HTERT RPE-1 (cell line): Measurements from ENCODE around the gene SRRM2.
"Not testable (repeated sequence)": the region's sequence is repeated elsewhere in the genome, so short reads cannot be mapped to it uniquely, and the experiment has no call there.

Experiments used
- in situ Hi-C: fragments of 300-500 bp; cut with MboI; formaldehyde crosslinking; loops from 4 replicates; pipeline ENCODE4 v1.14.3; 2020; ENCODE audit warnings: low sequenced_read_pairs

SRRM2 gene

DNA sequence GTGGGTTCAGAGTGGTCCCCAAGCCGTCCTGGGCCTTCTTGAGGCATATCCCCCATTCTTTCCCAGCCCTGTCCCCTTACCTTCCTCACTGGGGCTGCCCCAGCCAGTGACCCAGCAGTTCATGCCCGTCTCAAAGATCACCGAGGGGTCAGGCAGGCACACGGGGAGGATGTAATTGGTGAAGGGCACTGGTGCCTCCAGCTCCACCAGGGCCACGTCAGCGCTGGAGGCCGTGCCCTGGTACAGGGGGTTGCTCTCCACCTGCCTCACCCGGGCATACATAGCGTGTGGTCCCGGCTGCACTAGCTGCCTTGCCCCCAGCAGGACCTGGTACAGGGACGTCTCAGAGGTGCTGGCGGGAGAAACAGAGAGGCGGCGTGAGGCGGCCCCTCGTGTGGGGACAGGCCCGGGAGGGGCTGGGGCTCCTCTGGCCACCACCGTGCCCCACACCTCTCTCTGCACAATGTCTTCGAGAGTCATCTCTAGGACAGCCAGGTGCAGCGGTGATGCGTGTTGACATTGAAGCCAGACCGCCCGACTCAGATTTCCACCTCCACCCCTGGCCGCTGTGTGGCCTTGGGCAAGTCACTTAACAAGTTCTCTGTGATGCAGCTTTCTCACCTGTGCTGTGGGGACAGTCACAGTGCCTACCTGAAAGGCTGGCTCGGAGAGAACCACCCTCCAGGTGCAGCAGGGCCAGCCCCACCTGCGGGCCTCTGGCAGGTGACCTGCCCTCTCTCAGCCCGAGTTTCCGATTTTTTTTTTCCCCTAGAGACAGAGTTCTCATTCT is 38.3 kb upstream of the SRRM2 start:
- in situ Hi-C loops, result no loop called here

DNA sequence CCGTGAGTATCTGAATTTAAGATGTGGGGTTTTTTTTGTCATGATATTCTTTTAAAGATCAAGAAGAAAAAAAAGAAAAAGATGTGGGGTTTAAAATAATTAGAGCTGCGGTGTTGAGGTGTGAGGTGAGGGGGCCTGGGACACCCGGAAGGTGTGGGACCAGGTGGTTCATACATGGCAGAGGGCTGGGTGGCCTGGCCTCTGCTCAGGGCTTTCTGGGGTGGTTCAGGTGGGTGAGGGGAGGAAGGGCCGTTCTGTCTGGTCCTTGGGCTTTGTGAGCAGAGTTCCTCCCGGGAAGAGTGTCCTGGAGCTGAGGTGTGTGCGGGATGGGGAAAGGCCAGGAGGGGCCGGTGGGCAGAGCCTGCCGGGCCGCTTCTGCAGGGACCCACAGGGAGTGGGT is 37.4 kb upstream of the SRRM2 start:
- in situ Hi-C loops, result no loop called here

DNA sequence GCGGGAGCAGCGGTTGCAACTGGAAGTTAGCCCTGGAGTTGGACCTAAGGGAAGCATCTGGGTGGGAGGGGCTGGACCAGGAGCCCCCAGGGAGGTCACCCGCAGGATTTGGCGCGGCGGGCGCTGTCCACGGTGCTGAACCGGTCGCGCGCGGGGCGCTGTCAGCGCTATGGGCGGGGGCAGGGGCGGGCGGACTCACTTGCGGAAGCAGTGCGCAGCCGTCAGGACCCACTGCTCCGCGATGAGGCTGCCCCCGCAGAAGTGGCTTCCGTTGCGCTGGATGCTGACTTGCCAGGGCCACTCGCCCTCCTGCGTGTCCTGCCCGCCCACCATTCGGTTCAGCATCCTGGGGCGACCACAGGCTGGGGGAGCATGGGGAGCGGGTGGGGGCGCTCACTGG is 36.9 kb upstream of the SRRM2 start:
- in situ Hi-C loops, result no loop called here

DNA sequence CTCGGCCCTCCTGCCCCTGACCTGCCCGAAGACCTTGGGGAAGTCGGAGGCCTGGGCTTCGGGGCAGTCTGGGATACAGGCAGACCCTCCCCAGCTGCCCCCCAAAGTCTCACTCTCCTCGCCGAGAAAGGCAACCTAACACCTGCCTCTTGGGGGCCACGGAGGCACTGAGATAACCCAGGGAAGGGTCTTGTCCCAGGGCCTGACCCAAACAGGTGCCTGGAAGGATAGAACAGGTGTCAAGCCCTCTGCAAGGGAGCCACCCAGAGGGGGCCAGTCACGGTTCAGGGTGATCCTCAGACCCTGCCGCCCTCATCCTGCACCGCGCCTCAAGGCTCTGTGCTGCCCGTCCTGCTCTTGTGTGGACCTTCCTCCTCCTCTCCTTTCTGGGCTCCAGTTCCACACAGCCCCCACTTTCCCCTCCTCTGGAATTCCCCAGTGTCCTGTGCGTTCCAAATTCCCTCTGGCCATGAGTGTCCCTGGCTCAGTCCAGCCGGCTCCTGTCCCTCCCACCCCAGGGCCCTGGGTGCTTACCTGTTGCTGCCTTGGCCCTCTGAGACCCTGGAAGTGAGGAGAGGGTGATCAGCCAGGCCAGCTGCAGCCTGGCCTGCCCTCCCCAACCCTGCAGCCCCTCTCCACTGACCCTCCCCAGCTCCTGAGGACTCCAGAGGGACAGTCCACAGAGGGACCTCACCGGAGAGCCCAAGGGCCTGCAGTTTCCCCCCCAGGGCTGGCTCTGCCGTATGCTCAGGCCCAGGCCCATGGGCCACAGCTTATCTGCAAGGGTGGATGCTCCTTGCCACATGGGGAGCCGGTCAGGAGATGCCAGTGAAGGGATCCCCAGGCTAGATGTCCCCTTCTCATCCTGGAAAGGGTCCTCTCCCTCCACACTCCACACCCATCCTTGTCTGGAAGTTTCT is 36.2 kb upstream of the SRRM2 start:
- in situ Hi-C loops, result no loop called here

DNA sequence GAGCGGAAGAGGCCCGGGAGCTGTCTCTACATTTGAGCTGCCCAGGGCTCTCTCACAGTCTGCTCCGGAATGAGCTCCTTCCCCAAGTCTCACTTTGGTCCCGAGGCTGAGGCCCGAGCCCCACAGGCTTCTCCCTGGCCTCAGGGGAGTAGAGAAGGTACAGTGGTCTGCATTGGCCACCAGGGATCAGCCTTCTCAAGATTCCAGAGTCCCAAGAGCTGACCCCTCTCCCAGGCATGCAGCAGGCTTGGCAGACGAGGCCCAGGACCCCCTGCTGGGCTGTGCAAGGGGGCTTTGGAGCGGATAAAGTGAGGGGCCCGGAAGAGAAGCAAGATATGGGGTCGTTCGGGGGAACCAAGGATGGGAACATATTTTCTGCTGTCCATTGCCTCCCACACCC is 35.5 kb upstream of the SRRM2 start:
- in situ Hi-C loops, result no loop called here

DNA sequence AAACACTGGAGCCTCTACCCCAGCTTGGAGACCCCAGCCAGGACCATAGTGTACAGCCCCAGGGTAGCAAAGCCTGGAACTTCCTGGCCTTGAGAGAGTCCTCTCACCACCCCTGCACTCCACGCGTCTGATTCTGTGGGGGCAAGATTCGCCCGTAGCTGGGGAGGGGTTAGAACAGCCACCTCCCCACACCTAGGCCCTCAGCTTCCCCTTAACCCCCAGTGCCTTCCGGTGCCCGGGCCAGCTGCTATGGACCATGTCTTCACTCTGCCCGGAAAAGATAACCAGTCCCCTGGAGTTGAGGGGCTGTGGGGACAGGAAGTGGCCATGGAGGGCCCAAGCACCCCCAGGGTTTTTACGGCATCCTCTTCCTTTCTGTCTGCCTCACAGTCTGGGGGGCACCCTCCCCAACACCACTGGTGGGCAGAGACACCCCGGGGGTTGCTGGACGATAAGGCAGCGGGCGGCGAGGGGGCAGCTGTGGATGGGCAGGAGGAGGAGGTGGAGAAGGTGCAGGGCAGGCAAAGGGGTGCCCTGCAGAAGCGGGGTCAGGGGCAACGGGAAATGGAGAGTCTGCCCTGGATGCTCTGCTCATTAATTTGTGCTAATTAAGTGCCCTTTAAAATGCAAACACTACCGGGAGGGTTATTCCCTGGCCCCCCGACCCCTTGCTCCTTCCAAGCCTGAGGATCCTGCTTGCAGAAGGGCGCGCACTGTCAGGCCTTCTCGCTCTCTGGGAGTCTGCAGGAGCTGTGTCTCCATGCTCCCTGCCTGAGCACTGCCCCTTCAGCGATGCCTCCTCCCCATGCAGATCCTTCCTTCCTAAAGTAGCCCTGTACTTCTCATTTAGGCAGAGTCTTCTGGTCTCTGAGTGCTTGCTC is 34.8 kb upstream of the SRRM2 start:
- in situ Hi-C loops, result no loop called here

DNA sequence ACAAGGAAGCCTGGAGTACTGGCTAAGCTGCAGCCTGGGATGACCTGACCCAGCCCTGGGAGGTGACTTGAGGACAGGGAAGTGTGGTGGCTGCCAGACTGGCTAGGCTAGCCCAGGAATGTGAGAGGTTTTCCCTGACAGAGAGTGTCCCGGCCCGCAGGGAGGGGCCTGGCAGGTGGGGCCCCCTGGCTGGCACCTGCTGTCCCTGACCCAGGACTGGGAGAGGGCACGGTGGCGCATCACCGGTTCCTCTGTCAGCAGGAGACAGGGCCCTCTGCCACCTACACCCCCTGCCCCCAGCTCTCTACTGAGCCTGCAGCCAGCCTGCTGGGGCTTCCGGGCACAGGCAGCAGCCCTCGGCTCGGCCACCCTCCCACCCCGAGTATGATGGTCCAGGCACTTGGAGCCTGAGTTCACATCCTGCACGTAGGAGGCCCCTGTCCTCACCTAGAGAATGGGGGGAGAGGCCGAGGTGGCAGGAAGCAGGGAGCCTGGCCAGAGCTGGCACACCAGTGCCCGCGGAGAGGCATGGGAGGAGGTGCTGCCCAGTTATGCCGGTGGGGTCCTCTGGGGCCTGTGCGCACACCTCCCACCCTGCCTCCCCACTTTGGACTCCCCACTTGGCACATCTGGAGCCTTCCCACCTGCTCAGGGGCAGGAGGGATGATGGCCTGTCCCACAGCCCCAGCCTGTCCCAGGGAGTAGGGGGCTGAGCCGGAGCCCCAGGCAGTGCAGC is 32.9 kb upstream of the SRRM2 start:
- in situ Hi-C loops, result no loop called here

DNA sequence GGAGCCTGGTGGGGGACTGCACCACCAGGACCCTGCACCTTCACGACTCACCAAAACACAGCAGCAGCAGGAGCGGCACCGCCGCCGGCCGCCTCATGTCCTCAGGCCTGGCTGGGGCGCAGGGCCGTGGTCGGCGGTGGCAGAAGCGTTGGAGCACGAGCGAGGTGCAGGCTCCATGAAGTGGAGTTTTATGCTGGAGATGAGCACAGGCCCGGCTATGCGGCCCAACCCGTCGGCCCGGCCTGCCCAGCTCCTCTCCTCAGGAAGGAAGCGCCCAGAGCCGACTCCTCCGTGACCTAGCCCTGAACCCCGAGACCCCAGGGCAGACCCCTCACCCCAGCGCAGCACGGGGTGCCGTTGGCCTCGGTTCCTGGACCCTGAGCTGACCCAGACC is 32.4 kb upstream of the SRRM2 start, which contains the start of gene PRSS27:
Gene PRSS27, minus strand, starts transcription at position 161 of the 394 bp plus-strand sequence. Its CDS starts 64 bp downstream, at position 97.
- in situ Hi-C loops, result no loop called here

DNA sequence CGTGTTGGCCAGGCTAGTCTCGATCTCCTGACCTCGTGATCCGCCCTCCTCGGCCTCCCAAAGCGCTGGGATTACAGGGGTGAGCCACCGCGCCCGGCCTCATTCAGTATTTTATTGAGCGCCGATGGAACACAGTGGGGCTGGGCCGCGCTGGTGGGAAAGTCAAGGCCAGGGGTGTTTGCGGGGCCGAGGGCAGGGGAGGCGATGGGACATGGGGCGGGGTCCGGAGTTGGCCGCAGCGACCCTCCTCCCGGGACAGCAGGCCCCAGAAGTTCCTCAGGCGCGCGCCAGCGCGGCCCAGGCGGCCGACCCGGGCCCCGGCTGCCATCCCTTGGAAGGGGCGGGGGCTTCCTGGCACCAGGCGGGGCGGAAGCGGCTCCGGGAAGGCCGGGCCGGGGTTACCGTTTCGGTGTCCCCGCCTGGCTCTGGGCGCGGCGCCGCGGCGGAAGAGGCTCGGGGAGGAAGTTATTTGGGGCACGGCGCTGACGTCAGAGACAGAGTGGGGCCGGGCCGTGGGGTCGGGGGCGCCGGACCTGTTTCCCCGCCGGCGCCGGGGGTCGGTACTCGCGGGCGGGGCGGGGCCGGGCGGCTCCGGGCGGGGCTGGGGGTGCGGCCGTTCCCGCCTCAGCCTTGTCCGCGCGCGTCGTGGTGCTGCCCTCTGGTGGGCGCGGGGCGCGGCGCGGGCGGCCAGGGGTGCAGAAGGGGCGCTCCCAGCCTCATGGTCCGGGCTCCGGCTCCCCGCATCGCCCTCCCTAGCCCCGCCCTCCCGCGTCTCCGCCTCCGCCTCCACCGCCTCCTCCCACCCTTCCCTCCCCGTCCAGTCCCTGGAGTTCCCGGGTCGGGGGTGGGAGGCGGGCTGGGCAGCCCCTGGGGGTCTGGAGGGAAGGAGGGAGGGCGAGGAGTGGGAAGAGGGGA is 31.5 kb upstream of the SRRM2 start:
- in situ Hi-C loops, result no loop called here

DNA sequence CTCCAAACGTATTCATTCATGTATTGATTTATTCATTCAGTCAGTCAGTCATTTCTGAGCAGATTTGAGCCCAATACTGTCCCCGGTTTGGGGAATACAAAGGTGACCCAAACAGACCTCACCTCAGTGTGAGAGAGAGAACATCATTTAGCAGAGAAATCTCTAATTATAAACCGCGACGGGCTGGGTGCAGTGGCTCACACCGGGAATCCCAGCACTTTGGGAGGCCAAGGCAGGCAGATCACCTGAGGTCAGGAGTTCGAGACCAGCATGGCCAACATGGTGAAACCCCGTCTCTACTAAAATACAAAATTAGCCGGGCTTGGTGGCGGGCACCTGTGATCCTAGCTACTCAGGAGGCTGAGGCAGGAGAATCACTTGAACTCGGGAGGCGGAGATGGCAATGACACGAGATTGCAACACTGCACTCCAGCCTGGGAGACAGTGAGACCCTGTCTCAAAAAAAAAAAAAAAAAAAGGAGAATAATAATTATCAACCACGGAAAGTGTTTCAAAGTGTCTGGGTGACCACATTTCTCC is 30.7 kb upstream of the SRRM2 start:
- in situ Hi-C loops, result not testable (repeated sequence)

DNA sequence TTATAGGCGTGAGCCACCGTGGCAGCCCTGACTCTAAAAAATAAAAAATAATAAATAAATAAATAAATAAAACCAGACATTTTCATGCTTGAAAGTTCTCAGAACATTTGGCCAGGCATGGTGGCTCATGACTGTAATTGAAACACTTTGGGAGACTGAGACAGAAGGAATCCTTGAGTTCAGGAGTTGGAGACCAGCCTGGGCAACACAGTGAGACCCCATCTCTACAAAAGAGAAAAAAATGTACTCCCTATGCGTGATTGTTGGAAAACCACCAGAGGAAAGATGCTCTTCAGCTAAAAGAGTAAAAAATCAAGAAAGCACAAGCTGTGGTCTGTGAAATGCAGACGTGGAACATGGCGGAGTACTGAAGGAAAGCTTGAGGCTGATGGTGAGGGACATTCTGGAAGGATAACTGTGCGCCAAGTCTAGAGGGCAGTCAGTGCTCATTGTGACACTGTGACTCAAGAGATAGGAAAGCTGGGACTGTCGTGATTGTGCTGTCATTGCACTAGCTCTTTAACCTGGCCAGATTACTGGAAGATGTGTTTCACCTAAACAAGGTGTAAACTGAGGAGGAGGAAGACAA is 28.3 kb upstream of the SRRM2 start:
- in situ Hi-C loops, result no loop called here

DNA sequence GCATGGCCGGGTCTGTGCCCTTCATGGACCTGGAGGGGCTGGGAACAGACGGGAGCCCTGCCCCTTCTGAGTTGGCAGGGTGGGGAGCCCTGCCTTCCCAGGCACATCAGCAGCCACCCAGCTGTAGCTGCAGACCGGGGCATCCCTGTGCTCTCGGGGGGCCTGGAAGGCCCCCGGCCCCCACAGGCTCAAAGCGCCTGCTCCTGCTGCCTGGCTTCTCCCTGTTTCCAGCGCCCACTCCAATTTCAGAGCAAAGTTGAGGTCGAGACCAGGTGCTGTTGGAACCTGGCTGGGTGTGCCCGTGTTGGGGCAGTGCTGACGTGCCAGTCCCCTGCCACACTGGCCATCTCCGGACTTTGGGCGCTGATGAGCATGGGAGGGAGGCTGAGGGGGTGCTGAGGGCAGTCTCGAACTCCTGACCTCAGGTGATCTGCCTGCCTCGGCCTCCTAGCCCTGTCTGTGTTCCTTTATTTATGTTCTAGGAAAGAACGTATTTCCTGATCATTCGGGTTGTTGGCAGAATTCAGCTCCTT is 27.6 kb upstream of the SRRM2 start:
- in situ Hi-C loops, result no loop called here

DNA sequence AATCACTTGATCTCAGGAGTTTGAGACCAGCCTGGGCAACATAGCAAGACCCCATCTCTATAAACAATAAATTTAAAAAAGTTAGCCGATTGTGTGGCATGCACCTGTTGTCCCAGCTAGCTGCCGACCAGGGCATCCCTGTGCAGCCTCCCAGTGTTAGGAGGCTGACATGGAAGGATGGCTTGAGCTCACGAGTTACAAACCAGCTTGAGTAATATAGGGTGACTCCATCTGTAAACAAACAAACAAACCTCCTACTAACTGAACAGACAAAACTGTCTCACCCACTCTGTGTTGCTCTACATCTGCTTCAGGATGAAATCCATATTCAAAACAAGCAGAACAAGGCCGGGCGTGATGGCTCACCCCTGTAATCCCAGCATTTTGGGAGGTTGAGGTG is 25.5 kb upstream of the SRRM2 start:
- in situ Hi-C loops, result no loop called here

DNA sequence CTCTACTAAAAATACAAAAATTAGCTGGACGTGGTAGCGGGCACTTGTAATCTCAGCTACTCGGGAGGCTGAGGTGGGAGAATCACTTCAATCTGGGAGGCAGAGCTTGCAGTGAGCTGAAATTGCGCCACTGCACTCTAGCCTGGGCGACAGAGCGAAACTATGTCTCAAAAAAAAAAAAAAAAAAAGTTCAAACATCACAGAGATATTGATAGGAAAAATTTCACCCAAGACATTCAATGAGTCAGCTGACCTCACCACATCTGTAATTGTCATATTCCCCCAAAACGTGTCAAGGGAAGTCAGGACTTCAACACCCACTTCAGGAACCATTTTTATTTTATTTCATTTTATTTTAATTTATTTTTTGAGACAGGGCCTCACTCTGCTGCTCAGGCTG is 24.4 kb upstream of the SRRM2 start:
- in situ Hi-C loops, result no loop called here

DNA sequence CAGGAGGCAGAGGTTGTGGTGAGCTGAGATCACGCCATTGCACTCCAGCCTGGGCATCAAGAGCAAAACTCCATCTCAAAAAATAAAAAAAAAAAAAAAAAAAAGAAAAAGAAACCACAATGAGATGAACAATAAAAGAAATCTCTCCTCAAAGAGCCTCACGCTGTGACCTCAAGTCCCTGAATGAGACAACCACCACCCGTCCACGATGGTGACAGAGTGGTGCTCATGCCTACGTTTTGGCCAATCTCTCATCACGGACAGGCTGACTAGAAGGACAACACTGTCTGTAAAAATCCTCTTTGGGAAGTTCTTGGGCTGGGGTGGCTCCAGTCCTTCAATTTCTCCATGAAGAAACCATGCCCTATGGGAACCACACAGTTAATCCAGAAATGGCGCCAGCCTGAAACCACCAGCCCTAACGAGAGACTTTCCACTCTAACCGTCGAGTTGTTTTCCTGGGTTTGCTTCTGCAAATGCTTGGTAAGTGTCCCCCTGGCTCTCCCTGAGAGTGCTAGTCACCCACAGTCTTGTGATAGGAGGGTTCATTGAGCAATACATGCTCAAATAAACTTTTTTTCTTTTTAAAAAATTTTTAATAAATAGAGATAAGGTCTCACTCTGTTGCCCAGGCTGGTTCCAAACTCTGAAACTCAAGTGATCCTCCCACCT is 17.5 kb upstream of the SRRM2 start:
- in situ Hi-C loops, result no loop called here

DNA sequence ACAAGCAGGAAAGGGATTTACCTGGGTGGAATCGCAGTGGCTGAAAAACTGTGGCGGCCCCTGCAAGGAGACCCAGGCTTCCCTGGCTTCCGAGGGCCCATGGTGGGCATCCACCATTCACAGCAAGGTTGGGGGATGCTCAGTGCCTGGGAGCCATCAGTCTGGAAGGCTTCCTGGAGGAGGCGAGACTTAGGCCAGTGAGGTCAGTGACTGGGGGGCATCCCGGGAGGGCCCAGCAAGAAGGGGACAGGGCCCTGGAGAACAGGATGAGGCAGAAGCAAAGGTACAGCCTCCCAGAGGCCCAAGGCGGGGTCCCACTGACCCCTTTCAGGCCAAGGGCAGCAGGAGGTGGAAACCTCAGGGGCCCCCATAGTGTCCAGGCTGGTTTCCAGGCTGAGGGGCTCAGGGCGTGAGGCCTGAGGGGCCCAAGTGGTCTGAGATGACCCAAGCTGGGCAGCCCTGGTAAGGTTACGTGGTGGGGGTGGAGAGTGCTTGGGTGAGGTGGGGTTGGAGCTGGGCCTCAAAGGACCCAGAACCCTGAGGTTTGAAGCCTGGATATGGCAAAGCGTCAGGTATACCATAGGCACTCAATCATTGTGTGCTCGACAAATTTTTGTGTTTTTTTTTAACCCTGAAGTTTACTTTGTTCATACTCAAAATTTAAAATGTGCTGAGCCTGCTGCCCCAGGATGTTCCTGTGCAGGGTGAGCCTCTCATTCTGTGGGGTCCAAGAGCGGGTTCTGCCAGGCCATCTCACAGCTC is 15.8 kb upstream of the SRRM2 start:
- in situ Hi-C loops, result no loop called here

DNA sequence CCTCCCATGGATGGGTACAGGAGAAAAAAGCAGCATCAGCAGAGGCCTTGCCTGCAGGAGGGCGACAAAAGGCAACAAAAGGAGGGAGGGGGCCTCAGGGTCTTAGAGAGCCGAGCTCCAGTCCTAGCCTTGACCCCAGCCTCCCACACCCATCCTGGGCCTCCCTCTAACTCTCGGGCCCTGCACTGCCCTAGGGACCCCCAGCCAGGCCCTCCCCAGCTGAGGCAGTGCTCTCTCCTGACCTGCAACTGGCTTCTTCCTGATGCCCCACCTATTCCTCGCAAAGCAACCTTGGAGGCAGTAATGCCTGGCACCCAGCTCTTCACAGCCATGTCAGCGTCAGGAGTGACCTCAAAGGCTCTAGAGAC is 15.2 kb upstream of the SRRM2 start:
- in situ Hi-C loops, result no loop called here
